H1 (cell line): Measurements from ENCODE around the gene DIPK1B. TPM values are rescaled to one million over a fixed set of nuclear protein-coding genes. Genes with fewer than 3 reads are reported as not detected.
A peak's percentile ranks its signal among the peaks of the same experiment; 100 is the strongest.

Experiments used
- ASH2L ChIP-seq: fragments of 200-600, 300-600 bp; sonication (generic); IDR thresholded peaks from one replicate; pipeline ENCODE4 v1.7.1; 2017; ENCODE audit warnings: low read length
- ATF3 ChIP-seq: IDR thresholded peaks from 2 replicates; pipeline ENCODE4 v1.6.1; 2011; ENCODE audit warnings: low read depth, mild to moderate bottlenecking, low read length; ENCODE audit not compliant: insufficient read depth
- BACH1 ChIP-seq: IDR thresholded peaks from 2 replicates; pipeline ENCODE4 v1.6.1; 2012; ENCODE audit warnings: low read length, improper control_type of control experiment
- BRCA1 ChIP-seq: IDR thresholded peaks from 2 replicates; pipeline ENCODE4 v1.6.1; 2012; ENCODE audit warnings: low read depth, low read length, improper control_type of control experiment
- CEBPB ChIP-seq: IDR thresholded peaks from 2 replicates; pipeline ENCODE4 v1.6.1; 2012; ENCODE audit warnings: low read depth, low read length
- FOSL1 ChIP-seq: IDR thresholded peaks from 2 replicates; pipeline ENCODE4 v1.6.1; 2011; ENCODE audit warnings: mild to moderate bottlenecking, low read depth, low read length, moderate library complexity; ENCODE audit not compliant: insufficient read depth
- HDAC2 ChIP-seq, 2 experiments: fragments of 300-600 bp in 1 of 2; sonication (generic) in 1 of 2; IDR thresholded peaks; 2 replicates each; pipeline ENCODE4 v1.6.1; 2011 to 2012; ENCODE audit warnings: low read depth in 2 of 2, low read length in 2 of 2, mild to moderate bottlenecking in 2 of 2, moderate library complexity in 2 of 2, borderline replicate concordance in 1 of 2, inconsistent platforms in 1 of 2
- JUND ChIP-seq: IDR thresholded peaks from 2 replicates; pipeline ENCODE4 v1.6.1; 2011; ENCODE audit warnings: mild to moderate bottlenecking, improper control_type of control experiment, low read length
- KDM5A ChIP-seq: fragments of 200-600 bp; IDR thresholded peaks from 2 replicates; pipeline ENCODE4 v1.7.1; 2012; ENCODE audit warnings: mild to moderate bottlenecking, low read length, inconsistent platforms, mixed read lengths
- NANOG ChIP-seq: IDR thresholded peaks from 2 replicates; pipeline ENCODE4 v1.6.1; 2011; ENCODE audit warnings: low read length, low read depth, mild to moderate bottlenecking, inconsistent platforms; ENCODE audit not compliant: insufficient read depth, poor library complexity, severe bottlenecking
- RAD21 ChIP-seq, 2 experiments: IDR thresholded peaks in 1 of 2; conservative IDR thresholded peaks in 1 of 2; 2 replicates each; pipeline ENCODE4 v1.6.1; 2011; ENCODE audit warnings: low read depth in 2 of 2, low read length in 2 of 2, improper control_type of control experiment in 1 of 2, inconsistent platforms in 1 of 2, mild to moderate bottlenecking in 1 of 2, moderate library complexity in 1 of 2
- RBBP5 ChIP-seq: IDR thresholded peaks from 2 replicates; pipeline ENCODE4 v1.7.1; 2012; ENCODE audit warnings: low read depth, mild to moderate bottlenecking, inconsistent platforms, low read length, moderate library complexity, borderline replicate concordance
- RFX5 ChIP-seq: IDR thresholded peaks from 2 replicates; pipeline ENCODE4 v1.6.1; 2011; ENCODE audit warnings: low read depth, low read length, improper control_type of control experiment, borderline replicate concordance
- SAP30 ChIP-seq: fragments of 300-600 bp; sonication (generic); IDR thresholded peaks from 2 replicates; pipeline ENCODE4 v1.7.1; 2012; ENCODE audit warnings: low read length, moderate library complexity, mild to moderate bottlenecking, inconsistent platforms; ENCODE audit not compliant: insufficient read depth, insufficient replicate concordance
- SIX5 ChIP-seq: IDR thresholded peaks from 2 replicates; pipeline ENCODE4 v1.6.1; 2011; ENCODE audit warnings: mild to moderate bottlenecking, low read depth, low read length
- SP1 ChIP-seq: IDR thresholded peaks from 2 replicates; pipeline ENCODE4 v1.6.1; 2011; ENCODE audit warnings: low read depth, low read length
- SUZ12 ChIP-seq: fragments of 200-600 bp; sonication (generic); IDR thresholded peaks from 2 replicates; pipeline ENCODE4 v1.6.1; 2012; ENCODE audit warnings: mild to moderate bottlenecking, inconsistent platforms, low read length, moderate library complexity, mixed read lengths
- TAF1 ChIP-seq: IDR thresholded peaks from 2 replicates; pipeline ENCODE4 v1.6.1; 2011; ENCODE audit warnings: mild to moderate bottlenecking, low read depth, low read length
- YY1 ChIP-seq: IDR thresholded peaks from 2 replicates; pipeline ENCODE4 v1.6.1; 2011; ENCODE audit warnings: low read depth, mild to moderate bottlenecking, low read length
- ZNF274 ChIP-seq: IDR thresholded peaks from 2 replicates; pipeline ENCODE4 v1.7.0; 2012; ENCODE audit warnings: low read length, borderline replicate concordance; ENCODE audit errors: extremely low read depth
- polyA plus RNA-seq, 7 experiments: library from polyadenylated mRNA; depleted of rRNA in 3 of 7; stranded (reverse) in 5 of 7; unstranded in 2 of 7; fragments of >200 nt in 5 of 7; fragments of 200-250 nt in 2 of 7; gene quantifications; 1 replicate in 5 of 7; 2 replicates in 1 of 7; 4 replicates in 1 of 7; pipeline versions ENCODE4 v1.2.1 to v1.2.3, GENCODE V29; 2011 to 2013; ENCODE audit warnings: missing spikeins in 2 of 7, mixed read lengths in 2 of 7
- total RNA-seq: library from RNA; stranded (reverse); fragmentation: NEBNext Ultra II Directional; extraction: Animal tissue kit (Norgen Biotek cat#: 25700); gene quantifications from 2 replicates; pipeline ENCODE4 v1.2.1, GENCODE V29; 2021

Gene DIPK1B
- total and polyA plus RNA-seq, 2 of the 8 experiments (the other 6 are each of a cell fraction or from before 2014, with no cell fraction given): 32.3 to 64.8 TPM

DNA sequence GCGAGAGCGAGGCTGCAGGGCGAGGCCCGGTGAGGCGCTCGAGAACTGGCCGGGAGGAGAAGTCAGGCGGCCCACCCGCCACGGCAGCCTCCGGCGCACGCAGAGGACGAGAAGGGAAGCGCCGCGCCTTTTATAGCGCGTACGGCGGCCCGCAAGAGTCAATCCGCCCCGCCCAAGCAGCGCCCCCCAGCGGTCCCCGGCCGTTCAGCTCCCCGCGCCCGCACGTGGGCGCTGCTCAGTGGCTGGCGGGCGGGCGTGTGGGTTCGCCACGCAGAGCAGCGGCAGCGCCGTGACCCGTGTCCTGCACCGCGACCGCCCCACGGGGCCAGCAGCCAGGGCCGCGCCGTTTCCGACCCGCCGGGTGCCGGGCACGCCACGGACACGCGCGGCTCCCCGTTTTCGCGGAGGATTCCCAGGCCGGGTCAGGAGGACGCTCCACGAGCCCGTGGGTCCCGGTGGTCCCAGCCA, 15.7 kb downstream of the DIPK1B start (continued):
- TF ChIP-seq FOSL1 (no peak), SUZ12 (no peak), CEBPB (no peak; the same call in 1 of the 2 replicates), YY1 (0 out of 2 replicates have a peak, but pooled peaks have one; percentile 19), HDAC2 (IDR thresholded peaks at IDR 0.05; ENCODE audit: borderline replicate concordance in 1 of 2, low read depth in 2 of 2, low read length in 2 of 2) (peak in 1 of 2 experiments; percentile 77; a peak in 1 of 4 replicates), ATF3 (peak; percentile 77), RFX5 (no peak), ZNF274 (no peak), BRCA1 (0 out of 2 replicates have a peak, but pooled peaks have one; percentile 2), ASH2L (no peak), SAP30 (no peak), BACH1 (peak; percentile 87), KDM5A (peak; percentile 56; the same call in 1 of the 2 replicates), RAD21 (IDR thresholded peaks at IDR 0.05 in 1 of 2, conservative IDR thresholded peaks at IDR 0.05 in 1 of 2; ENCODE audit: low read depth in 2 of 2, low read length in 2 of 2) (0 out of 4 replicates have a peak, but pooled peaks of 1 of the 2 experiments have one; percentile 10), NANOG (no peak), SIX5 (no peak), SP1 (peak; percentile 63; the same call in 1 of the 2 replicates), TAF1 (peak; percentile 98), RBBP5 (0 out of 2 replicates have a peak, but pooled peaks have one; percentile 21), JUND (no peak)
